ENCODE data around the gene PPP1R8. TPM values are rescaled to one million over a fixed set of nuclear protein-coding genes. Genes with fewer than 3 reads are reported as not detected.

The PPP1R8 gene
- total and polyA plus RNA-seq, 9 of the 15 experiments (the other 6 are each of a cell fraction or from before 2014, with no cell fraction given): 16.2 to 107 (median 75.3) TPM

DNA sequence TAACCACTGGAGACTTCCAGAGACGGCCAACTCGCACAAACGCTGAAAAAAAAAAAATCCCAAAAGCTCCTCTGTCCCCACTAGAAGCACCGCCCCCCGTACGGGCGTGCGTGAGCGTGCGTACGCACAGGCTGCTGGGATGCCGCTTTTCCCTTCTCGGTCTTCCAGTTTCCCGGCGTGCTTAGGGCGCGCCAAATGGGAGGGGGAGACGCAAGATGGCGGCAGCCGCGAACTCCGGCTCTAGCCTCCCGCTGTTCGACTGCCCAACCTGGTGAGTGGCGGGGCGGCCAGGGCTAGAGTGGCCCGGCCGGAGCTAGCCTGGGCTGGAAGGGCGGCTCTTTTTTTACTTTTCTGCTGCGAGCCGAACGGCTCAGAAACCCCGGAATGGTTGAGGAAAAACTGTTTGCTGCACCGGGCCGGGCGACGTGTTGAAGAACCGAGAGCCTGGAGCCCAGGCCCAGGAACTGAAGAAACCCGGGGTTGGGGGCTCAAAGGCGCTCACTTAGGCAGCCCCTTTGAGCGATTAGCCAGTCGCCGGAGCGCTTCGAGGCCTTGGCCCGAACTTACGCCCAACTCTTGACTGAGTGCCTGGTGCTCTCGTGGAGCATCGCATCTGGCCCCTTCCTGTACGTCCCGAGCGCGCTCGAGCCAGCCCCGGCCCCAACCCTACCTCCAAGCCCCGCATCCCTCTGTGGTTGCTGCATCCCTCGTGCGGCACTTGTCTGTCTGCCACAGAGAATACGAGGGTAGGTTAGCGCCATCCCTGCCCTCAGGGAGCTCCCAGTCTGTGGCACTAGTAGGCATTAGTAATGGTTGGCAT is at the start of gene PPP1R8 (continued):
- no peak for TF ChIP-seq TGIF2 (CRISPR knock-in tag; IDR thresholded peaks at IDR 0.05)
- TF ChIP-seq ZFPM2 (CRISPR knock-in tag; IDR thresholded peaks at IDR 0.05): no peak
- no peak for TF ChIP-seq RBM34 (IDR thresholded peaks at IDR 0.05; ENCODE audit: borderline replicate concordance, insufficient read depth, low read length)
- no peak for TF ChIP-seq ZNF695 (CRISPR knock-in tag; IDR thresholded peaks at IDR 0.05)
- TF ChIP-seq TRIM28 (IDR thresholded peaks at IDR 0.05): peak; percentile 82
- no peak for TF ChIP-seq STAT5B (CRISPR knock-in tag; IDR thresholded peaks at IDR 0.05)
- TF ChIP-seq HOXB6 (CRISPR knock-in tag; IDR thresholded peaks at IDR 0.05; ENCODE audit: borderline replicate concordance): no peak
- no peak for TF ChIP-seq DNMT1 (IDR thresholded peaks at IDR 0.05)
- no peak for TF ChIP-seq L3MBTL2 (IDR thresholded peaks at IDR 0.05)
- TF ChIP-seq, protein P1, sequence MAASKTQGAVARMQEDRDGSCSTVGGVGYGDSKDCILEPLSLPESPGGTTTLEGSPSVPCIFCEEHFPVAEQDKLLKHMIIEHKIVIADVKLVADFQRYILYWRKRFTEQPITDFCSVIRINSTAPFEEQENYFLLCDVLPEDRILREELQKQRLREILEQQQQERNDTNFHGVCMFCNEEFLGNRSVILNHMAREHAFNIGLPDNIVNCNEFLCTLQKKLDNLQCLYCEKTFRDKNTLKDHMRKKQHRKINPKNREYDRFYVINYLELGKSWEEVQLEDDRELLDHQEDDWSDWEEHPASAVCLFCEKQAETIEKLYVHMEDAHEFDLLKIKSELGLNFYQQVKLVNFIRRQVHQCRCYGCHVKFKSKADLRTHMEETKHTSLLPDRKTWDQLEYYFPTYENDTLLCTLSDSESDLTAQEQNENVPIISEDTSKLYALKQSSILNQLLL (CRISPR knock-in tag; IDR thresholded peaks at IDR 0.05; ENCODE audit: borderline replicate concordance): no peak
- peak in 1 of 2 experiments; percentile 67; a peak in 1 of 4 replicates for TF ChIP-seq CSDE1 (IDR thresholded peaks at IDR 0.05)
- TF ChIP-seq EHMT2 (IDR thresholded peaks at IDR 0.05): no peak
- no peak for TF ChIP-seq PHTF2 (CRISPR knock-in tag; IDR thresholded peaks at IDR 0.05)
- no peak for TF ChIP-seq PURB (CRISPR knock-in tag; IDR thresholded peaks at IDR 0.05; ENCODE audit: low read depth)
- TF ChIP-seq ZNF551 (CRISPR knock-in tag; IDR thresholded peaks at IDR 0.05): no peak
- peak; percentile 74 for TF ChIP-seq NEUROD1 (IDR thresholded peaks at IDR 0.05; ENCODE audit: borderline replicate concordance, low read depth, low read length, partially characterized antibody)
- no peak for TF ChIP-seq U2AF1 (optimal IDR thresholded peaks at IDR 0.05; ENCODE audit: low read depth, low read length)
- no peak for TF ChIP-seq ETS2 (tag; IDR thresholded peaks at IDR 0.05; ENCODE audit: borderline replicate concordance, poor library complexity, severe bottlenecking)
- TF ChIP-seq, protein P2, sequence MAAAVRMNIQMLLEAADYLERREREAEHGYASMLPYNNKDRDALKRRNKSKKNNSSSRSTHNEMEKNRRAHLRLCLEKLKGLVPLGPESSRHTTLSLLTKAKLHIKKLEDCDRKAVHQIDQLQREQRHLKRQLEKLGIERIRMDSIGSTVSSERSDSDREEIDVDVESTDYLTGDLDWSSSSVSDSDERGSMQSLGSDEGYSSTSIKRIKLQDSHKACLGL (CRISPR knock-in tag; IDR thresholded peaks at IDR 0.05; ENCODE audit: borderline replicate concordance, poor library complexity, severe bottlenecking): no peak
- TF ChIP-seq, protein P3, sequence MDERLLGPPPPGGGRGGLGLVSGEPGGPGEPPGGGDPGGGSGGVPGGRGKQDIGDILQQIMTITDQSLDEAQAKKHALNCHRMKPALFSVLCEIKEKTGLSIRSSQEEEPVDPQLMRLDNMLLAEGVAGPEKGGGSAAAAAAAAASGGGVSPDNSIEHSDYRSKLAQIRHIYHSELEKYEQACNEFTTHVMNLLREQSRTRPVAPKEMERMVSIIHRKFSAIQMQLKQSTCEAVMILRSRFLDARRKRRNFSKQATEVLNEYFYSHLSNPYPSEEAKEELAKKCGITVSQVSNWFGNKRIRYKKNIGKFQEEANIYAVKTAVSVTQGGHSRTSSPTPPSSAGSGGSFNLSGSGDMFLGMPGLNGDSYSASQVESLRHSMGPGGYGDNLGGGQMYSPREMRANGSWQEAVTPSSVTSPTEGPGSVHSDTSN (CRISPR knock-in tag; IDR thresholded peaks at IDR 0.05; ENCODE audit: low read depth): no peak
- TF ChIP-seq, protein P3 (tag; conservative IDR thresholded peaks at IDR 0.05; ENCODE audit: low read depth): no peak
- TF ChIP-seq, protein P4, sequence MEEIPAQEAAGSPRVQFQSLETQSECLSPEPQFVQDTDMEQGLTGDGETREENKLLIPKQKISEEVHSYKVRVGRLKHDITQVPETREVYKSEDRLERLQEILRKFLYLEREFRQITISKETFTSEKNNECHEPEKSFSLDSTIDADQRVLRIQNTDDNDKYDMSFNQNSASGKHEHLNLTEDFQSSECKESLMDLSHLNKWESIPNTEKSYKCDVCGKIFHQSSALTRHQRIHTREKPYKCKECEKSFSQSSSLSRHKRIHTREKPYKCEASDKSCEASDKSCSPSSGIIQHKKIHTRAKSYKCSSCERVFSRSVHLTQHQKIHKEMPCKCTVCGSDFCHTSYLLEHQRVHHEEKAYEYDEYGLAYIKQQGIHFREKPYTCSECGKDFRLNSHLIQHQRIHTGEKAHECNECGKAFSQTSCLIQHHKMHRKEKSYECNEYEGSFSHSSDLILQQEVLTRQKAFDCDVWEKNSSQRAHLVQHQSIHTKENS (CRISPR knock-in tag; IDR thresholded peaks at IDR 0.05): no peak
- TF ChIP-seq NR4A1 (CRISPR knock-in tag; IDR thresholded peaks at IDR 0.05): no peak
- no peak; the same call in 1 of the 2 replicates for TF ChIP-seq NR4A1 (tag; IDR thresholded peaks at IDR 0.05)

Data from K562 (cell line).